ENCODE data around the gene OR5AP2.

GRCh38 chr11:56611174-56611573 lies 31.1 kb downstream of the OR5AP2 start:
- no peak for TF ChIP-seq CTCF (IDR thresholded peaks at IDR 0.05; ENCODE audit: low read length)
- TF ChIP-seq EZH2phosphoT487 (IDR thresholded peaks at IDR 0.05; ENCODE audit: low read length): no peak

Data from MM.1S (cell line).